ENCODE data around the gene ARL2BP. TPM values are rescaled to one million over a fixed set of nuclear protein-coding genes. Genes with fewer than 3 reads are reported as not detected.

Gene ARL2BP
- total and polyA plus RNA-seq, 2 of the 4 experiments (the other 2 are of a cell fraction): 46.9 to 73.7 TPM

GRCh38 chr16:57258910-57259475 is 13.9 kb downstream of the ARL2BP start:
- Histone ChIP-seq H3K4ac (ENCODE audit: low read depth, low read length) (no peak overlapping the region), H3K4me2 (ENCODE audit: low read depth, low read length) (no peak overlapping the region), H4K20me1 (ENCODE audit: insufficient read depth, low read length) (no peaks in the 10 kb centered on the region), H2AK5ac (ENCODE audit: low read depth, low read length) (no peak overlapping the region), H2BK5ac (ENCODE audit: low read depth, low read length, poor library complexity, severe bottlenecking) (no peak overlapping the region), H3K14ac (replicated peaks; ENCODE audit: low read depth, low read length) (no peak overlapping the region), H4K5ac (ENCODE audit: low read depth, low read length) (no peak overlapping the region), H3K9me3 (ENCODE audit: control insufficient read depth, insufficient read depth, low read length) (no peaks in the 10 kb centered on the region), H3K36me3 (ENCODE audit: control insufficient read depth, insufficient read depth, low read length) (peaks cover 8% of the 10 kb centered on the region), H3K9ac (ENCODE audit: low read depth, low read length) (no peak overlapping the region), H2AK9ac (replicated peaks; ENCODE audit: low read depth, low read length, poor library complexity) (no peak overlapping the region), H3K18ac (ENCODE audit: low read depth, low read length) (no peak overlapping the region), H2BK15ac (ENCODE audit: low read depth, low read length) (no peak overlapping the region), H3K9me1 (ENCODE audit: insufficient read depth, low read length) (0 out of 2 replicates have a peak, but pooled peaks cover 4% of the 10 kb centered on the region), H3K23ac (ENCODE audit: low read depth, low read length) (no peak overlapping the region), H4K91ac (ENCODE audit: insufficient read depth, low read depth, low read length) (no peak overlapping the region), H3K27me3 (ENCODE audit: control insufficient read depth, insufficient read depth, low read length) (no peaks in the 10 kb centered on the region), H2BK120ac (ENCODE audit: low read depth, low read length) (no peak overlapping the region), H3K27ac (ENCODE audit: insufficient read depth, low read length) (no peak overlapping the region), H3K4me3 (ENCODE audit: insufficient read depth, low read depth, low read length) (no peak overlapping the region), H2AFZ (replicated peaks; ENCODE audit: low read length, poor library complexity) (peak overlapping the region; percentile 2), H4K8ac (ENCODE audit: low read depth in 2 of 2, low read length in 2 of 2) (no peak overlapping the region), H3K4me1 (ENCODE audit: control insufficient read depth, insufficient read depth, low read length) (peaks cover 7% of the 10 kb centered on the region; the same call in 1 of the 2 replicates), H2BK20ac (ENCODE audit: low read depth, low read length) (no peak overlapping the region), H3K56ac (ENCODE audit: extremely low read depth, insufficient read depth, low read length) (no peak overlapping the region), H3K79me1 (ENCODE audit: low read depth in 1 of 2, low read length in 2 of 2) (no peaks in the 10 kb centered on the region)
- no peak for ATAC-seq (ENCODE audit: low read depth)
- in situ Hi-C loops (cut with MboI; ENCODE audit: low sequenced_read_pairs): no loop called here
- DNase-seq: no peak
- intact Hi-C loops (cut with micrococcal nuclease): no loop called here
- no TSS peak for BruUV-seq (replicated peaks)
- TF ChIP-seq USF2 (IDR thresholded peaks at IDR 0.05; ENCODE audit: low read depth, low read length): no peak
- TF ChIP-seq RAD21 (IDR thresholded peaks at IDR 0.05; ENCODE audit: low read length): no peak
- no peak for TF ChIP-seq MXI1 (IDR thresholded peaks at IDR 0.05; ENCODE audit: borderline replicate concordance, low read depth, low read length)
- no peak for TF ChIP-seq MAZ (IDR thresholded peaks at IDR 0.05; ENCODE audit: borderline replicate concordance, low read depth, low read length)
- CTCF ChIA-PET: interaction anchor here (0.7 kb wide), 2 partner anchors 332 to 496 kb away, joined by 3 read pairs; no protein-coding TSS in a partner anchor
- dilution Hi-C loops (cut with HindIII; ENCODE audit: low sequenced_read_pairs, unreplicated experiment): no loop called here
- WGBS, 2 experiments (ENCODE audit: extremely low coverage in 2 of 2, insufficient read length in 1 of 2): no CpG with 5 or more reads among the region's 1 CpG
- POLR2A ChIA-PET (ENCODE audit: unreplicated experiment): no interaction called here
